GM23248 (cell line): ENCODE results near the gene SRSF5. TPM values are rescaled to one million over a fixed set of nuclear protein-coding genes. Genes with fewer than 3 reads are reported as not detected.

ENCODE experiments used
- DNase-seq: peaks from one replicate; pipeline ENCODE4 v3.0.0-alpha.2; 2015
- H2AFZ ChIP-seq: fragments of 200-600 bp; sonication (generic); 2 replicates; pipeline ENCODE4 v1.6.1; 2016; ENCODE audit warnings: antibody characterized with exemption
- H3F3A ChIP-seq: fragments of 200-600 bp; sonication (generic); 2 replicates; pipeline ENCODE4 v1.6.1; 2016; ENCODE audit warnings: mild to moderate bottlenecking, antibody characterized with exemption, mixed run types; ENCODE audit not compliant: insufficient read depth
- H3K27ac ChIP-seq: fragments of 200-600 bp; sonication (generic); 2 replicates; pipeline ENCODE4 v1.5.1; 2016; ENCODE audit warnings: mild to moderate bottlenecking
- H3K27me3 ChIP-seq: fragments of 200-600 bp; sonication (generic); replicated peaks from 2 replicates; pipeline ENCODE4 v1.6.1; 2016; ENCODE audit warnings: mild to moderate bottlenecking; ENCODE audit not compliant: insufficient read depth
- H3K36me3 ChIP-seq: fragments of 200-600 bp; sonication (generic); 2 replicates; pipeline ENCODE4 v1.6.1; 2016; ENCODE audit warnings: low read depth, mild to moderate bottlenecking
- H3K4me1 ChIP-seq: fragments of 200-600 bp; sonication (generic); 2 replicates; pipeline ENCODE4 v1.6.1; 2016; ENCODE audit warnings: mild to moderate bottlenecking; ENCODE audit not compliant: insufficient read depth
- H3K4me2 ChIP-seq: fragments of 200-600 bp; sonication (generic); one replicate; pipeline ENCODE4 v1.6.1; 2016; ENCODE audit warnings: mild to moderate bottlenecking; ENCODE audit not compliant: unreplicated experiment
- H3K4me3 ChIP-seq: fragments of 200-600 bp; sonication (generic); 2 replicates; pipeline ENCODE4 v1.5.1; 2016; ENCODE audit warnings: mild to moderate bottlenecking
- H3K79me2 ChIP-seq: fragments of 200-600 bp; sonication (generic); 2 replicates; pipeline ENCODE4 v1.6.1; 2016; ENCODE audit warnings: mild to moderate bottlenecking; ENCODE audit not compliant: insufficient read depth
- H3K9ac ChIP-seq: fragments of 200-600 bp; sonication (generic); 2 replicates; pipeline ENCODE4 v1.6.1; 2016; ENCODE audit warnings: mild to moderate bottlenecking
- H3K9me2 ChIP-seq: fragments of 200-600 bp; sonication (generic); 2 replicates; pipeline ENCODE4 v1.6.1; 2016; ENCODE audit warnings: mixed run types, mild to moderate bottlenecking, moderate library complexity; ENCODE audit not compliant: insufficient read depth
- H3K9me3 ChIP-seq: fragments of 200-600 bp; sonication (generic); one replicate; pipeline ENCODE4 v1.6.1; 2017; ENCODE audit warnings: low read depth
- H4K20me1 ChIP-seq: fragments of 200-600 bp; sonication (generic); 2 replicates; pipeline ENCODE4 v1.6.0; 2016; ENCODE audit not compliant: insufficient read depth
- EZH2 ChIP-seq: fragments of 200-600 bp; sonication (generic); IDR thresholded peaks from 2 replicates; pipeline ENCODE4 v1.6.1; 2018; ENCODE audit warnings: antibody characterized with exemption, mild to moderate bottlenecking; ENCODE audit not compliant: insufficient read depth, poor library complexity, severe bottlenecking
- EZH2phosphoT487 ChIP-seq: fragments of 200-600 bp; sonication (generic); IDR thresholded peaks from 2 replicates; pipeline ENCODE4 v1.6.1; 2018; ENCODE audit warnings: antibody characterized with exemption, moderate library complexity, mild to moderate bottlenecking, low read depth; ENCODE audit not compliant: insufficient read depth
- WGBS, 2 experiments: methylation state at CpG; one replicate each; pipeline ENCODE4 v1.1.6; 2015 to 2017; ENCODE audit warnings: low lambda C conversion rate in 2 of 2, low coverage in 1 of 2; ENCODE audit errors: missing lambda C conversion rate in 2 of 2; 5-methylcytosine and 5-hydroxymethylcytosine counted together
- in situ Hi-C: fragments of 300-500 bp; cut with MboI; formaldehyde crosslinking; loops from 2 replicates; pipeline ENCODE4 v1.15.0; 2020
- polyA plus RNA-seq: library from polyadenylated mRNA; unstranded; fragments of >200 nt; fragmentation: Nextera tagmentation; extraction: Ambion mirVana; gene quantifications from 2 replicates; pipeline ENCODE4 v1.2.1, GENCODE V29; 2016
- total RNA-seq: library from RNA; depleted of rRNA; stranded (reverse); fragments of >200 nt; shearing (Covaris generic); gene quantifications from 2 replicates; pipeline ENCODE4 v1.2.3, GENCODE V29; 2014

The SRSF5 gene
- total and polyA plus RNA-seq, 2 experiments from 2014 or later: 125 to 227 TPM

GRCh38 chr14:69741055-69741454, 25.9 kb upstream of the SRSF5 start:
- Histone ChIP-seq H3K36me3 (no peaks in the 10 kb centered on the region), H2AFZ (no peak overlapping the region), H4K20me1 (no peaks in the 10 kb centered on the region)

GRCh38 chr14:69749956-69750355, 17.0 kb upstream of the SRSF5 start:
- no peaks in the 10 kb centered on the region for H3K36me3 ChIP-seq
- no peaks in the 10 kb centered on the region for H3K9me3 ChIP-seq
- DNase-seq: no peak
- no peaks in the 10 kb centered on the region for H3F3A ChIP-seq
- H3K27ac ChIP-seq: no peak overlapping the region
- H3K9ac ChIP-seq: no peak overlapping the region
- 26 to 43% methylated on average over 1 of the region's 1 CpG for WGBS, 2 experiments
- in situ Hi-C loops: no loop called here
- H4K20me1 ChIP-seq: no peaks in the 10 kb centered on the region
- no peaks in the 10 kb centered on the region for H3K79me2 ChIP-seq
- no peak overlapping the region for H3K4me2 ChIP-seq
- H2AFZ ChIP-seq: no peak overlapping the region
- H3K9me2 ChIP-seq: no peaks in the 10 kb centered on the region
- no peak overlapping the region for H3K4me3 ChIP-seq
- TF ChIP-seq EZH2phosphoT487 (no peak), EZH2 (no peak)
- H3K27me3 ChIP-seq: no peaks in the 10 kb centered on the region
- no peaks in the 10 kb centered on the region for H3K4me1 ChIP-seq

More at GRCh38 chr14:69741055-69741454, 25.9 kb upstream of the SRSF5 start:
- in situ Hi-C loops: no loop called here
- TF ChIP-seq EZH2phosphoT487 (no peak), EZH2 (no peak)
- no peak for DNase-seq
- H3K27ac ChIP-seq: no peak overlapping the region
- H3K9ac ChIP-seq: no peak overlapping the region
- H3K4me1 ChIP-seq: no peaks in the 10 kb centered on the region
- no peaks in the 10 kb centered on the region for H3K9me2 ChIP-seq
- H3K79me2 ChIP-seq: no peaks in the 10 kb centered on the region
- H3K27me3 ChIP-seq: no peaks in the 10 kb centered on the region
- no peak overlapping the region for H3K4me2 ChIP-seq
- H3K9me3 ChIP-seq: no peaks in the 10 kb centered on the region
- H3F3A ChIP-seq: no peaks in the 10 kb centered on the region
- no peak overlapping the region for H3K4me3 ChIP-seq
- WGBS, 2 experiments: 78 to 94% methylated on average over 1 of the region's 1 CpG

- H3K4me3 ChIP-seq: no peak overlapping the region
- no peak overlapping the region for H3K9ac ChIP-seq
- H3K36me3 ChIP-seq: no peaks in the 10 kb centered on the region
- H4K20me1 ChIP-seq: no peaks in the 10 kb centered on the region
- in situ Hi-C loops: no loop called here
- 79 to 90% methylated on average over 2 of the region's 2 CpGs for WGBS, 2 experiments
- H3K4me2 ChIP-seq: no peak overlapping the region
- H3K27me3 ChIP-seq: no peaks in the 10 kb centered on the region
- DNase-seq: no peak
- H3K9me2 ChIP-seq: no peaks in the 10 kb centered on the region
- H3K9me3 ChIP-seq: no peaks in the 10 kb centered on the region
- H3F3A ChIP-seq: no peaks in the 10 kb centered on the region
- TF ChIP-seq EZH2phosphoT487: no peak
- no peak for TF ChIP-seq EZH2
- no peaks in the 10 kb centered on the region for H3K4me1 ChIP-seq
- no peak overlapping the region for H3K27ac ChIP-seq
- no peaks in the 10 kb centered on the region for H3K79me2 ChIP-seq
- H2AFZ ChIP-seq: no peak overlapping the region
These were observed 16.4 kb upstream of the SRSF5 start for GRCh38 chr14:69750495-69750894.

GRCh38 chr14:69752773-69753172, 14.2 kb upstream of the SRSF5 start:
- Histone ChIP-seq H3K9me3 (no peaks in the 10 kb centered on the region), H3K4me1 (no peaks in the 10 kb centered on the region), H3K4me3 (no peak overlapping the region), H3K79me2 (no peaks in the 10 kb centered on the region), H3K4me2 (no peak overlapping the region), H3K9me2 (no peaks in the 10 kb centered on the region), H3K27ac (no peak overlapping the region), H3K27me3 (no peaks in the 10 kb centered on the region), H3K9ac (no peak overlapping the region), H2AFZ (no peak overlapping the region), H4K20me1 (no peaks in the 10 kb centered on the region), H3K36me3 (no peaks in the 10 kb centered on the region), H3F3A (no peaks in the 10 kb centered on the region)
- in situ Hi-C loops: no loop called here
- WGBS, 2 experiments: 0 to 9% methylated on average over 1 of the region's 1 CpG
- TF ChIP-seq EZH2 (no peak), EZH2phosphoT487 (no peak)
- DNase-seq: no peak

- Histone ChIP-seq H3K36me3 (no peaks in the 10 kb centered on the region), H3F3A (no peaks in the 10 kb centered on the region), H3K9me2 (no peaks in the 10 kb centered on the region), H3K4me2 (no peak overlapping the region), H4K20me1 (no peaks in the 10 kb centered on the region), H3K79me2 (no peaks in the 10 kb centered on the region), H3K9ac (no peak overlapping the region), H3K27ac (no peak overlapping the region), H3K4me1 (no peaks in the 10 kb centered on the region), H3K4me3 (no peak overlapping the region), H3K9me3 (no peaks in the 10 kb centered on the region), H2AFZ (no peak overlapping the region), H3K27me3 (no peaks in the 10 kb centered on the region)
- no peak for DNase-seq
- TF ChIP-seq EZH2 (no peak), EZH2phosphoT487 (no peak)
- in situ Hi-C loops: no loop called here
- WGBS, 2 experiments: 44 to 52% methylated on average over 1 of the region's 1 CpG
These were observed 13.1 kb upstream of the SRSF5 start for GRCh38 chr14:69753860-69754259.
